ENCODE data around the gene CRTC2.
"Not testable (repeated sequence)": the region's sequence is repeated elsewhere in the genome, so short reads cannot be mapped to it uniquely, and the experiment has no call there.

CRTC2 gene, protein sequence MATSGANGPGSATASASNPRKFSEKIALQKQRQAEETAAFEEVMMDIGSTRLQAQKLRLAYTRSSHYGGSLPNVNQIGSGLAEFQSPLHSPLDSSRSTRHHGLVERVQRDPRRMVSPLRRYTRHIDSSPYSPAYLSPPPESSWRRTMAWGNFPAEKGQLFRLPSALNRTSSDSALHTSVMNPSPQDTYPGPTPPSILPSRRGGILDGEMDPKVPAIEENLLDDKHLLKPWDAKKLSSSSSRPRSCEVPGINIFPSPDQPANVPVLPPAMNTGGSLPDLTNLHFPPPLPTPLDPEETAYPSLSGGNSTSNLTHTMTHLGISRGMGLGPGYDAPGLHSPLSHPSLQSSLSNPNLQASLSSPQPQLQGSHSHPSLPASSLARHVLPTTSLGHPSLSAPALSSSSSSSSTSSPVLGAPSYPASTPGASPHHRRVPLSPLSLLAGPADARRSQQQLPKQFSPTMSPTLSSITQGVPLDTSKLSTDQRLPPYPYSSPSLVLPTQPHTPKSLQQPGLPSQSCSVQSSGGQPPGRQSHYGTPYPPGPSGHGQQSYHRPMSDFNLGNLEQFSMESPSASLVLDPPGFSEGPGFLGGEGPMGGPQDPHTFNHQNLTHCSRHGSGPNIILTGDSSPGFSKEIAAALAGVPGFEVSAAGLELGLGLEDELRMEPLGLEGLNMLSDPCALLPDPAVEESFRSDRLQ

DNA sequence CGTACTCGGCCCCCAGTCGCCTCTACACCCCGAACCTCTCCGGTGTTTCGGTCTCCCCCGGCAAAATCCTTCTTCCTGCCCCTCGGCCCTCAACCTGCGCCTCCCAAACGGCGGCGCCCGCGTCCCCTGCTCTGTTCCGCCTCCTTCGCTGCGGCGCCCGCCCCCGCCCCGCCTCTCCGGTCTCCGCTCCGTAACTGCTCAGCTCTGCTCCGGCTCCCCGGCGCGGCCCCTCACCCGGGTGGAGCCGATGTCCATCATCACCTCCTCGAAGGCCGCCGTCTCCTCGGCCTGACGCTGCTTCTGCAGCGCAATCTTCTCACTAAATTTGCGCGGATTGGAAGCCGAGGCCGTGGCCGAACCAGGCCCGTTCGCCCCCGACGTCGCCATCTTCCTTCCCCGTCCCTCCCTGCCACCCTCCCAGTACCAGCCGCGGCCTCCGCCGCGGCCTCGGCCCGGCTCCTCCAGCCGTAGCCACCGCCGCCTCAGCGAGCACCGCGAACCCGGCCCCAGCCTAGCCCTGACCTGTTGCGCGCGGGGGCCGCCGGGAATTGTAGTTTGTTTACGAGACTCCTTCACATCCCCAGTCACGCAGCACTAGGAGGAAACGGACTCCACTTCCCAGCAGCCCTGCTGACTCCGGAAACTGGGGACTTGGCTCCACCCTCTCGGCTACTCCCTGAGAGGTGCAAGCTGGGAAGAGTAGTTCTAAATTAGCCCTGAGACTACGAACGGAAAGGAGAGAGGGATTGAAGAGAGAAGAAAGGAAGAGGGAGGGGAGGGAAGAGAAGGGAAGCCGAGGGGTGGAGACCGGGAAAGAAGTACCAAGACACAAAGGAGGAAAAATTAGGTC, at the start of gene CRTC2:
TSS of gene CRTC2 (minus strand) at position 502 of the 850 bp plus-strand sequence. CDS start at position 387, 115 bp downstream.
- peak; percentile 96 for DNase-seq (ENCODE audit: low read depth)
- peak within 1 kb of the TSS; percentile 94 for H3K4me3 ChIP-seq (ENCODE audit: low read length)
- TF ChIP-seq, protein P1, sequence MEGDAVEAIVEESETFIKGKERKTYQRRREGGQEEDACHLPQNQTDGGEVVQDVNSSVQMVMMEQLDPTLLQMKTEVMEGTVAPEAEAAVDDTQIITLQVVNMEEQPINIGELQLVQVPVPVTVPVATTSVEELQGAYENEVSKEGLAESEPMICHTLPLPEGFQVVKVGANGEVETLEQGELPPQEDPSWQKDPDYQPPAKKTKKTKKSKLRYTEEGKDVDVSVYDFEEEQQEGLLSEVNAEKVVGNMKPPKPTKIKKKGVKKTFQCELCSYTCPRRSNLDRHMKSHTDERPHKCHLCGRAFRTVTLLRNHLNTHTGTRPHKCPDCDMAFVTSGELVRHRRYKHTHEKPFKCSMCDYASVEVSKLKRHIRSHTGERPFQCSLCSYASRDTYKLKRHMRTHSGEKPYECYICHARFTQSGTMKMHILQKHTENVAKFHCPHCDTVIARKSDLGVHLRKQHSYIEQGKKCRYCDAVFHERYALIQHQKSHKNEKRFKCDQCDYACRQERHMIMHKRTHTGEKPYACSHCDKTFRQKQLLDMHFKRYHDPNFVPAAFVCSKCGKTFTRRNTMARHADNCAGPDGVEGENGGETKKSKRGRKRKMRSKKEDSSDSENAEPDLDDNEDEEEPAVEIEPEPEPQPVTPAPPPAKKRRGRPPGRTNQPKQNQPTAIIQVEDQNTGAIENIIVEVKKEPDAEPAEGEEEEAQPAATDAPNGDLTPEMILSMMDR (conservative IDR thresholded peaks at IDR 0.05; ENCODE audit: low read depth, low read length), result no peak

- DNase-seq (ENCODE audit: low read depth), result no peak
- H3K4me3 ChIP-seq (ENCODE audit: low read length), result no peak overlapping the region
- TF ChIP-seq, protein P1 (conservative IDR thresholded peaks at IDR 0.05; ENCODE audit: low read depth, low read length), result no peak
Observed at GRCh38 chr1:154006136-154006535, 47.7 kb upstream of the CRTC2 start.

GRCh38 chr1:154000420-154000819, 42.0 kb upstream of the CRTC2 start:
- TF ChIP-seq, protein P1 (conservative IDR thresholded peaks at IDR 0.05; ENCODE audit: low read depth, low read length), result no peak
- H3K4me3 ChIP-seq (ENCODE audit: low read length), result no peak overlapping the region
- DNase-seq (ENCODE audit: low read depth), result no peak

- DNase-seq (ENCODE audit: low read depth), result not testable (repeated sequence)
Observed at GRCh38 chr1:153996882-153997281, 38.5 kb upstream of the CRTC2 start.

DNA sequence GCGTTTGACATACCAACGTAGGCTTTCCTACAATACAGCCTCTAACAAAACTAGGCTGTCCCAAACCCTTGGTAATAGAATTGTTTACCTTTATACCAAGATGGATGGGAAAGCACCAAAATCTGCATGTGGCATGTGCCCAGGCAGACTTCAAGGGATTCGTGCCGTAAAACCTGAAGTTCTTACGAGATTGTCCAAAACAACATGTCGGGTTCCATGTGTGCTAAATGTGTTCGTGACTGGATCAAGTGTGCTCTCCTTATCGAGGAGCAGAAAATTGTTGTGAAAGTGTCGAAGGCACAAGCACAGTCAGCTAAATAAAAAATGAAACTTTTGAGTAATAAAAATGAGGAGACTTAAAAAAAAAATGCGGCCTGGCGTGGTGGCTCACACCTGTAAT, 37.2 kb upstream of the CRTC2 start:
- DNase-seq (ENCODE audit: low read depth), result no peak
- TF ChIP-seq, protein P1 (conservative IDR thresholded peaks at IDR 0.05; ENCODE audit: low read depth, low read length), result no peak
- H3K4me3 ChIP-seq (ENCODE audit: low read length), result no peak overlapping the region

More at GRCh38 chr1:153996882-153997281, 38.5 kb upstream of the CRTC2 start:
- not testable (repeated sequence) for H3K4me3 ChIP-seq (ENCODE audit: low read length)

- TF ChIP-seq, protein P1 (conservative IDR thresholded peaks at IDR 0.05; ENCODE audit: low read depth, low read length), result no peak
- no peak for DNase-seq (ENCODE audit: low read depth)
- H3K4me3 ChIP-seq (ENCODE audit: low read length), result no peak overlapping the region
Observed at GRCh38 chr1:153995202-153995601, 36.8 kb upstream of the CRTC2 start.

GRCh38 chr1:153991806-153992205, 33.4 kb upstream of the CRTC2 start:
- TF ChIP-seq, protein P1 (conservative IDR thresholded peaks at IDR 0.05; ENCODE audit: low read depth, low read length), result no peak
- H3K4me3 ChIP-seq (ENCODE audit: low read length), result peak overlapping the region; percentile 93
- no peak for DNase-seq (ENCODE audit: low read depth)
